DOHH2 (cell line): ENCODE data around the gene LY6G6F.

Experiments used
- CTCF ChIP-seq: fragments of 200-600 bp; sonication (generic); IDR thresholded peaks from one replicate; pipeline ENCODE4 v1.5.1; 2014; ENCODE audit warnings: antibody characterized with exemption, mild to moderate bottlenecking, low read depth, low read length; ENCODE audit not compliant: poor library complexity, severe bottlenecking
- EZH2phosphoT487 ChIP-seq: fragments of 200-600 bp; sonication (generic); IDR thresholded peaks from 2 replicates; pipeline ENCODE4 v1.6.1; 2017; ENCODE audit warnings: borderline replicate concordance, mild to moderate bottlenecking, antibody characterized with exemption, low read length, moderate library complexity, mixed read lengths

- TF ChIP-seq CTCF (no peak), EZH2phosphoT487 (no peak)
These were observed 23.1 kb upstream of the LY6G6F start for GRCh38 chr6:31683591-31683990.
